ENCODE measurements around the gene IL6R. TPM values are rescaled to one million over a fixed set of nuclear protein-coding genes. Genes with fewer than 3 reads are reported as not detected.

IL6R gene
- polyA plus RNA-seq, 1 donor, result 4.1 TPM

Other genes with a start within 250 kb of the IL6R start
- gene TPM3, start 213.2 kb upstream of the IL6R start, polyA plus RNA-seq, result 303 TPM
- gene CFAP141, start 199.0 kb upstream of the IL6R start, polyA plus RNA-seq, result not detected
- 143 TPM for gene UBAP2L, start 184.4 kb upstream of the IL6R start, polyA plus RNA-seq
- gene HAX1, start 132.7 kb upstream of the IL6R start, polyA plus RNA-seq, result 63.2 TPM
- gene AQP10, start 84.2 kb upstream of the IL6R start, polyA plus RNA-seq, result 11.1 TPM
- 10.9 TPM for gene ATP8B2, start 79.8 kb upstream of the IL6R start, polyA plus RNA-seq
- gene TDRD10, start 96.9 kb downstream of the IL6R start, polyA plus RNA-seq, result 1.8 TPM
- gene SHE, start 97.1 kb downstream of the IL6R start, polyA plus RNA-seq, result 6.1 TPM
- 69.9 TPM for gene UBE2Q1, start 153.3 kb downstream of the IL6R start, polyA plus RNA-seq
- gene CHRNB2, start 162.4 kb downstream of the IL6R start, polyA plus RNA-seq, result 1.7 TPM
- gene ADAR, start 202.8 kb downstream of the IL6R start, polyA plus RNA-seq, result 123 TPM